ENCODE results near the gene ROR1.

ROR1 gene

DNA sequence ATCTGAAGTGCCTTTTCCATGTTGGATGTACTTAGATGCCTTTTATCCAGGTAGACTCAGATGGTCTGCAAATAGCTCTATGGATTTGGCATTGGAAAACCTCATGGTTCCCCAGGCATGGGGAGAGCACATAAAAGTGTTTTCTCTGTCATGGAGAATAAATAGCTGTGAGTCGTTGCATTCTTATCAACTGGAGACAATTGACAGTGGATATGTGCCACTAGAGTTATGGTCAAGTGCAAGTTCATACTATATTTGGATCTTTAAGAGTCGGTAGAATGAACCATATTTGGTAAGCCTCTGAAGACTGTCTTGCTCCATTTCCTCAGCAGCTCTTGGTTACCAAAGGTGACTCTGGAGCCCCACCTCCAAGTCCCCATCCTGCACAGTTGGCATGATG, 83.7 kb downstream of the ROR1 start:
- no peak for TF ChIP-seq CTCF (IDR thresholded peaks at IDR 0.05)

DNA sequence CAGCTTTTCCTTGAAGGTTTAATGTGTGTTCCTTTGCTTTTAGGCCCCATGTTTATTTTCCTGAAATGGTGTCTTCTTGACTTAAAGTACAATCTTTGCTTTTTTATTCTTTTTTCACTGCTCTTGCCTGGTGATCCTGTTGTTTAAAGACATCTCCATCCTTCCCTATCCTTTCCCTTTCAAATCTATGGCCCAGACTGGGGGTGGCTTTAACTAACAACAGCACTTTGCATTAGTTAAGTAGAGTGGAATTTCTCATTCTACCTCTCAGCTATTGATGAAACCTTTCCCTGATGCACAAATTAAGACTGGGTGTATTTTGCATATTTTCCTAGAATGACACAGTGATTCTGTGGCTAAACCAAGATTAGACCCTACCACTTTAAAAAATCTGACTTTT, 84.3 kb downstream of the ROR1 start:
- no peak for TF ChIP-seq CTCF (IDR thresholded peaks at IDR 0.05)

DNA sequence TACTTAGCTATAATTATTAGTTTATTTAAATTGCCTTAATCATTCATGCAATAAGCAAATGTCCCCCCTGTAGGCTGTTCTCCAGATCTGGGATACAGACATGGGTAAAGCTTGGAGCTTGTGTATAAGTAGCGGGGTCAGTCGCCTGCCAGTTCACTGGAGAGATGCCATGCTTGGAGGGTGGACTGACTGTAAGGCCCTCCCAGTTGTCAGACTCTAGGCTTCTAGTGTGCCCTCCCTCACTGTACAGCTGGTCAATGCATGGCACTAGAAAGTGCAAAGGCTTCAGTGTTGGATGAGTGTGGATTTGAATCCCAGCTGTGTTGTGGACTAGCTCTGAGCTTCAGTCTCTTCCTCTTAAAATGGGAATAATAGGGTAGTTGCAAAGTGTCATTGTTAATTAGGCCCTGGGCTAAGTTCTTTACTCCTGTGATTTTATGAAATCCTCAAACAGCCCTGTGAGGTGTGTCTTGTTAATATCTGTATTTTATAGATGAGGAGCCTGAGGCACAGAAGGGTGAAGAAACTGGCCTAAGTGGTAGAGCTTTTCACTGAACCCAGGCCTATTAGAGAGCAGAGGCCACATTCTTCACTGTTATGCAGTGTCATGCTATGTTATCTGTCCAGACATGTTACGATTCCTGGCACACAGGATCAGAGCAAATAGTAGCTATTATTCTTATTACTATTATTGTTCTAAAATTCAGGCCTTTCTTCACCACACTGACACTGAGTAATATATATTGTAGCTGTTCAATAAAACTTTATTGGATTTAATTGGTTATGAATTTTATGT, 85.9 kb downstream of the ROR1 start:
- no peak for TF ChIP-seq CTCF (IDR thresholded peaks at IDR 0.05)

GRCh38 chr1:63861052-63861691, 87.4 kb downstream of the ROR1 start:
- no peak for TF ChIP-seq CTCF (IDR thresholded peaks at IDR 0.05)

DNA sequence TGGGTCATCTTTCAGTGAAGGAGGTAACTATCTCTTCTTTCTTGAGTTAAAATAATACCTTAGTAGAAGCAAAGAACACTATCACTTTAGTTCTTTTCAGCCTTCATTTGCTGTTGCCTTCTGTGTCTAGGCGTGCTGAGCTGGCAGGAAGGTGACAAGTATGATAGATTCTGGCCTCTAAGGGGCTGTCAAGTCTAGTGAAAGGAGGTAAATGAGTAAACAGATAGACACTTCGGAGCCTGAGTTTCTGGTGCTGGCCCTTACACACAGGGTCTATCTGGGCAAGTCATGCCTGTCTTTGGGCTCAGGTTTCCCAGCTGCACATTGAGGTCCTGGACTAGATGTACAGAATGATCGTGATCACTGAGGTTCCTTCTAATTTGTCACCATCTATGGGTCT, 89.3 kb downstream of the ROR1 start:
- TF ChIP-seq CTCF (IDR thresholded peaks at IDR 0.05), result no peak

- TF ChIP-seq CTCF (IDR thresholded peaks at IDR 0.05), result no peak
Measured at GRCh38 chr1:63864224-63864641, 90.4 kb downstream of the ROR1 start.

- no peak for TF ChIP-seq CTCF (IDR thresholded peaks at IDR 0.05)
Measured at GRCh38 chr1:63865561-63865960, 91.7 kb downstream of the ROR1 start.

All from LNCAP (cell line).